Upper lobe of left lung (tissue), 6 donors: ENCODE data around the gene RMND5A. TPM values are rescaled to one million over a fixed set of nuclear protein-coding genes. Genes with fewer than 3 reads are reported as not detected.
"Not testable (repeated sequence)": the region's sequence is repeated elsewhere in the genome, so short reads cannot be mapped to it uniquely, and the experiment has no call there.

Experiments
- ATAC-seq, 2 donors: fragments of 200-7000 bp; cut with Tn5 transposase; one replicate each; pipeline ENCODE4 v1.9.1; 2022; ENCODE audit warnings: mild to moderate bottlenecking in 2 of 2, moderate library complexity in 2 of 2; ENCODE audit not compliant: low FRiP score in 2 of 2
- DNase-seq, 2 donors: peaks; one replicate each; pipeline ENCODE4 v3.0.0-alpha.2; 2019 to 2020
- H3K27ac ChIP-seq, 4 donors: fragments of 200-600 bp; sonication (generic); one replicate each; pipeline ENCODE4 v1.5.1; 2016 to 2019
- H3K27me3 ChIP-seq, 4 donors: fragments of 200-600 bp; sonication (generic); one replicate each; pipeline ENCODE4 v1.5.1; 2017 to 2019
- H3K36me3 ChIP-seq, 4 donors: fragments of 200-600 bp; sonication (generic); one replicate each; pipeline ENCODE4 v1.5.1; 2016 to 2019
- H3K4me1 ChIP-seq, 4 donors: fragments of 200-600 bp; sonication (generic); one replicate each; pipeline ENCODE4 v1.5.1; 2018 to 2019
- H3K4me3 ChIP-seq, 4 donors: fragments of 200-600 bp; sonication (generic); one replicate each; pipeline ENCODE4 v1.5.1; 2017 to 2019; ENCODE audit warnings: mild to moderate bottlenecking in 2 of 4, moderate library complexity in 1 of 4
- H3K9me3 ChIP-seq, 4 donors: fragments of 200-600 bp; sonication (generic); one replicate each; pipeline ENCODE4 v1.5.1; 2018 to 2019
- EP300 ChIP-seq, 4 donors: sonication (generic); formaldehyde crosslinking; IDR thresholded peaks; one replicate each; pipeline ENCODE4 v1.5.1; 2017; ENCODE audit warnings: antibody characterized with exemption in 4 of 4, control low read depth in 2 of 4
- POLR2A ChIP-seq, 4 donors: fragments of 450-650 bp; IDR thresholded peaks; one replicate each; pipeline ENCODE4 v1.5.1; 2016 to 2017; ENCODE audit warnings: antibody characterized with exemption in 4 of 4, mild to moderate bottlenecking in 2 of 4
- POLR2AphosphoS5 ChIP-seq, 2 donors: sonication (generic); formaldehyde crosslinking; IDR thresholded peaks; one replicate each; pipeline ENCODE4 v1.5.1; 2017; ENCODE audit warnings: antibody characterized with exemption in 2 of 2
- WGBS, 2 donors: methylation state at CpG; one replicate each; pipeline ENCODE4 v1.1.5; 2017 to 2018; 5-methylcytosine and 5-hydroxymethylcytosine counted together
- total RNA-seq, 6 donors: library from RNA; depleted of rRNA in 4 of 6; stranded (reverse); fragments of >200 nt in 4 of 6; gene quantifications; one replicate each; pipeline versions ENCODE4 v1.1.0 to v1.2.1, GENCODE V29; 2016 to 2021
- TF ChIP-seq, protein P1 (sequence below), 6 experiments: fragments of 450-650 bp in 4 of 6; fragments of 200-600 bp in 2 of 6; sonication (generic) in 2 of 6; IDR thresholded peaks; one replicate each; pipeline ENCODE4 v1.5.1; 2016 to 2019; ENCODE audit warnings: antibody characterized with exemption in 6 of 6
- donor health status: DM: no; HTN: no; CAD: no; lungs with moderate emphysema.
- donor health status: DM: no; HTN: yes; CAD: no; lungs with severe emphysema.

Gene RMND5A
- total RNA-seq, 6 donors from 2014 or later, result 19.9 to 55.3 (median 26.5) TPM

- 97 to 100% methylated on average over 2 of the region's 2 CpGs for WGBS, 2 donors
- Histone ChIP-seq H3K4me3 (no peak overlapping the region), H3K4me1 (peaks cover 0 to 4% (median 0%) of the 10 kb centered on the region in 4 donors), H3K27me3 (no peaks in the 10 kb centered on the region), H3K9me3 (no peaks in the 10 kb centered on the region), H3K36me3 (no peaks in the 10 kb centered on the region), H3K27ac (no peak overlapping the region)
- TF ChIP-seq POLR2AphosphoS5 (IDR thresholded peaks at IDR 0.05) (no peak), EP300 (IDR thresholded peaks at IDR 0.05) (no peak), POLR2A (IDR thresholded peaks at IDR 0.05) (no peak)
- TF ChIP-seq, protein P1, sequence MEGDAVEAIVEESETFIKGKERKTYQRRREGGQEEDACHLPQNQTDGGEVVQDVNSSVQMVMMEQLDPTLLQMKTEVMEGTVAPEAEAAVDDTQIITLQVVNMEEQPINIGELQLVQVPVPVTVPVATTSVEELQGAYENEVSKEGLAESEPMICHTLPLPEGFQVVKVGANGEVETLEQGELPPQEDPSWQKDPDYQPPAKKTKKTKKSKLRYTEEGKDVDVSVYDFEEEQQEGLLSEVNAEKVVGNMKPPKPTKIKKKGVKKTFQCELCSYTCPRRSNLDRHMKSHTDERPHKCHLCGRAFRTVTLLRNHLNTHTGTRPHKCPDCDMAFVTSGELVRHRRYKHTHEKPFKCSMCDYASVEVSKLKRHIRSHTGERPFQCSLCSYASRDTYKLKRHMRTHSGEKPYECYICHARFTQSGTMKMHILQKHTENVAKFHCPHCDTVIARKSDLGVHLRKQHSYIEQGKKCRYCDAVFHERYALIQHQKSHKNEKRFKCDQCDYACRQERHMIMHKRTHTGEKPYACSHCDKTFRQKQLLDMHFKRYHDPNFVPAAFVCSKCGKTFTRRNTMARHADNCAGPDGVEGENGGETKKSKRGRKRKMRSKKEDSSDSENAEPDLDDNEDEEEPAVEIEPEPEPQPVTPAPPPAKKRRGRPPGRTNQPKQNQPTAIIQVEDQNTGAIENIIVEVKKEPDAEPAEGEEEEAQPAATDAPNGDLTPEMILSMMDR (IDR thresholded peaks at IDR 0.05), result no peak
- no peak for DNase-seq
- no peak for ATAC-seq
Observed at GRCh38 chr2:86706935-86707334, 13.2 kb upstream of the RMND5A start.

DNA sequence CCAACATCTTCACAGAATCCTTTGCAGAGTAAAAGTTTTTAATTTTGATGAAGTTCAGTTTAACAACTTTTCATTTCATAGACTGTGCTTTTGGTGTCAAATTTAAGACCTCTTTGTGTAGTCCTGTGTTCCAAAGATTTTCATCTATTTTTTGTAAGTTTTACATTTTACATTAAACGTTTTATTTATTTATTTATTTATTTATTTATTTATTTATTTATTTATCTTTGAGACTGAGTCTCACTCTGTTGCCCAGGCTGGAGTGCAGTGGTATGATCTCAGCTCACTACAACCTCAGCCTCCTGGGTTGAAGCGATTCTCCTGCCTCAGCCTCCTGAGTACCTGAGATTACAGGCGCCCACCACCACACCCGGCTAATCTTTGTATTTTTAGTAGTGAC, 12.0 kb upstream of the RMND5A start:
- ATAC-seq, H3K27me3 ChIP-seq, H3K4me1 ChIP-seq, H3K36me3 ChIP-seq, H3K9me3 ChIP-seq, DNase-seq, H3K4me3 ChIP-seq, H3K27ac ChIP-seq: not testable (repeated sequence)
- 87 to 93% methylated on average over 4 of the region's 4 CpGs for WGBS, 2 donors

DNA sequence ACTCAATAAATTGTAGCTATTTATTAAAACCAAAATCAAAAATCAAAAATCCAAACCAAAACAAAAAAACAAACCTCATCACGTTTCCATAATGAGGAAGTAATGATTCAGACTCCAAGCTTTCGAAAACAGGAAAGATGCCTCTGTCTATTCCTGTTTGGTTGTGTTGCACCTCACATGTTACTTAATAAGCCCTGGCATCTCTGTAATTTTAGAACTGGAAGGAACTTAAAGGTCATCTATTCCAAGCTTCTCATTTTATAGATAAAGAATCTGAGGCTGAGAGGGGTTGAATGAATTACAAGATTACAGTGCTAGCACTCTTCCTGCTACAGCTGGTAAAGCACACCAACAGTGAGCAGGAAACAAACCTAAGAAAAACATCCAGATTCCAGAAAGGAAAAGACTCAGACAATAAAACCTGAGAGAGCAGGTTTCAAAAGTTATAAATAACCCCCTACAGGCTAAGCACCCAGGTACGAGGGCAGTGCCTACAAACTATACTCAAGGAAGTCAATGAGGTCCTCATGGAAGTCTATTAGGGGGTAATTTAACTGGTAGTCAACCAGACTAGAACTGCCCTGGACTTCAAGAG, 5.4 kb upstream of the RMND5A start:
- H3K4me3 ChIP-seq, H3K9me3 ChIP-seq: not testable (repeated sequence)
- H3K27ac ChIP-seq, result peak overlapping the region in 2 of 4 donors; percentile 40 to 49

GRCh38 chr2:86719263-86719636, 841 bp upstream of the RMND5A start:
- Histone ChIP-seq H3K4me3 (peak overlapping the region in 3 of 4 donors; percentile 70 to 75 (median 71)), H3K27ac (peak overlapping the region; percentile 90 to 94 (median 92))
- peak; percentile 65 to 71 for ATAC-seq
- H3K36me3 ChIP-seq, DNase-seq, H3K9me3 ChIP-seq, H3K4me1 ChIP-seq, H3K27me3 ChIP-seq: not testable (repeated sequence)
- no CpG with 5 or more reads among the region's 30 CpGs for WGBS, 2 donors

More for the DNA sequence above, 5.4 kb upstream of the RMND5A start:
- H3K36me3 ChIP-seq, DNase-seq, H3K27me3 ChIP-seq, H3K4me1 ChIP-seq: not testable (repeated sequence)
- peak in 1 of 2 donors; percentile 34 for ATAC-seq
- WGBS, 2 donors, result 50 to 67% methylated on average over 1 to 2 of the region's 3 CpGs

GRCh38 chr2:86720540-86721320, 639 bp downstream of the RMND5A start:
- not testable (repeated sequence) for H3K9me3 ChIP-seq, H3K4me1 ChIP-seq, H3K27me3 ChIP-seq, H3K36me3 ChIP-seq
- DNase-seq (peak; percentile 49 to 91), ATAC-seq (peak in 1 of 2 donors; percentile 13)
- Histone ChIP-seq H3K27ac (peak overlapping the region; percentile 90 to 94 (median 92)), H3K4me3 (peak overlapping the region; percentile 70 to 75 (median 72))
- no CpG with 5 or more reads among the region's 85 CpGs for WGBS, 2 donors

DNA sequence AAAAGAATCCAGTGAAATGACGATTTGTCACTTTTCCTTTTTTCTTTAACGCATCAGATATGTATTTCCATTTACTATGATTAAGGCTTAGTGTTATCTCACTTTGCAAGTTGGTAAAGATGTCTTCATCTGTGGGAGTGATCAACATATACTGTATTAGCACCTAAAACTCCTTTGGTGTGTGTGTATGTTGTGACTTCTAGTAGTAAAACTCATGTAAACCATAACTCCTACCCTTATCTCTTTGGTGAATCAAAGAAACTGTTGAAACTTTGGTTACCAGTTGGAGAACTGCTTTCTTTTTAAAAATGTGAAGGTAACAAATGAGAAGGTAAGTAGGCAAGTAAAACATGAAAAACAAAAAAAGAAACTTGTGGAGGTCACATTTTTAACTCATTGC, 5.6 kb downstream of the RMND5A start:
- not testable (repeated sequence) for H3K9me3 ChIP-seq, H3K36me3 ChIP-seq, ATAC-seq, H3K4me1 ChIP-seq, DNase-seq, H3K27me3 ChIP-seq, H3K27ac ChIP-seq, H3K4me3 ChIP-seq
- WGBS, 2 donors, result 94% methylated on average over 2 of the region's 2 CpGs; no CpG with 5 or more reads in 1 of the 2 donors

GRCh38 chr2:86732040-86732525, 12.0 kb downstream of the RMND5A start:
- not testable (repeated sequence) for H3K36me3 ChIP-seq, ATAC-seq, H3K9me3 ChIP-seq, H3K4me1 ChIP-seq, H3K4me3 ChIP-seq, H3K27ac ChIP-seq, H3K27me3 ChIP-seq, DNase-seq
- 89 to 90% methylated on average over 2 to 4 of the region's 6 CpGs for WGBS, 2 donors

DNA sequence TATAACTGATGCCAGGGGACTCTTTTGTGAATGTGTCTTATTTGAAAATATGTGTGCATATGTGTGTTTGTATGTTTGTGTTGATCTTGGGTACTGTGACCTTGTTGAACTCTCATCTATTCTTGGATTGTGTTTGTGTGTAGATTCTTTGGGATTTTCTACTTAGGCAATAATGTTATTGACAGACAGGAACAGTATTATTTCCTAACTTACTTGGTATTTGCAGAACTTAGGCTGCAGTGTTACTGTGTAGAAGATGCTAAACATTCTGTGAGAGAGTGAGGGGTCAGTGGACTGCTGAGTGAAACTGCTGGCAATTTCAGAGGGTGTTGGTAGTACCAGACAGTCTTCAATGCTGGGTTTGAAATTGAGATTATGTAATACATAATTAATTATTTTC, 12.7 kb downstream of the RMND5A start:
- not testable (repeated sequence) for H3K9me3 ChIP-seq, DNase-seq, H3K27me3 ChIP-seq, H3K27ac ChIP-seq, H3K36me3 ChIP-seq, H3K4me1 ChIP-seq, H3K4me3 ChIP-seq, ATAC-seq

DNA sequence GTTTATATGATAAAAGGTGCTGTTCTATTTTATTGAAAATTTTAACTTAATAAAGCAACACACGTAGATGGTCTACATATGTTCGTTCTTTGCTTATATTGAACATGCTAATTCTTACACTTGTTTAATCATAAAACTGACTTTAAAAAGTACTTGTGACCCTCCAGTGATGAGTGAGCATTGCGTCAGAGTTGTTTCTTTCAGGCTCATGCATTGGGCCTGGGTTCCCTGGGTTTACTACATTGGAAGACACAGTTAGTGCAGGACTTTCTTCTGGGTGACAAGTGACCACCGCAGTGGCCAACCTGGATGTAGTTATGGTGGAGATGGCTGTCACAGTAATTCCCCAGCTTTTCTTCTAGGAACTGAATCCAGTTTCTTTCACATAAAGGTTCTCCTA, 13.4 kb downstream of the RMND5A start:
- DNase-seq, ATAC-seq, H3K4me1 ChIP-seq: not testable (repeated sequence)

DNA sequence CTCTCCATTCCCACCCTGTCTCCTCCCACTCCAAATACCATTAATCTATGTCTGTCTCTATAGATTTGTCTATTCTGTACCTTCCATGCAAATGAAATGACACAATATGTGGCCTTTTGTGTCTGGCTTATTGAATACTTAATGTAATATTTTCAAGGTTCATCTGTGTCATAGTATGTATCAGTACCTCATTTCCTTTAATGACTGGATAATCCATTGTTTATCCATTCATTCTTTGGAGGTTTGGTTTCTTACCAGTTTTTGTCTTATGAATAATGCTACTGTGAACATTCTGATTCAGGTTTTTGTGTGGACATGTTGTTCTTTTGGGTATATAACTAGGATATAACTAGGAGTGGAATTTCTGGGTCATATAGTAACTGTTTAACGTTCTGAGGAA, 14.8 kb downstream of the RMND5A start:
- not testable (repeated sequence) for DNase-seq, H3K36me3 ChIP-seq, ATAC-seq, H3K4me3 ChIP-seq, H3K27me3 ChIP-seq, H3K27ac ChIP-seq, H3K4me1 ChIP-seq, H3K9me3 ChIP-seq
- no CpG with 5 or more reads among the region's 1 CpG for WGBS, 2 donors

More for the DNA sequence above, 13.4 kb downstream of the RMND5A start:
- not testable (repeated sequence) for H3K4me3 ChIP-seq, H3K27ac ChIP-seq, H3K36me3 ChIP-seq, H3K9me3 ChIP-seq, H3K27me3 ChIP-seq
- WGBS, 2 donors, result 77 to 83% methylated on average over 1 to 2 of the region's 4 CpGs

- not testable (repeated sequence) for H3K27me3 ChIP-seq, H3K27ac ChIP-seq, DNase-seq, H3K36me3 ChIP-seq, H3K4me1 ChIP-seq, H3K4me3 ChIP-seq, H3K9me3 ChIP-seq, ATAC-seq
Observed at GRCh38 chr2:86739485-86739884, 19.4 kb downstream of the RMND5A start.

DNA sequence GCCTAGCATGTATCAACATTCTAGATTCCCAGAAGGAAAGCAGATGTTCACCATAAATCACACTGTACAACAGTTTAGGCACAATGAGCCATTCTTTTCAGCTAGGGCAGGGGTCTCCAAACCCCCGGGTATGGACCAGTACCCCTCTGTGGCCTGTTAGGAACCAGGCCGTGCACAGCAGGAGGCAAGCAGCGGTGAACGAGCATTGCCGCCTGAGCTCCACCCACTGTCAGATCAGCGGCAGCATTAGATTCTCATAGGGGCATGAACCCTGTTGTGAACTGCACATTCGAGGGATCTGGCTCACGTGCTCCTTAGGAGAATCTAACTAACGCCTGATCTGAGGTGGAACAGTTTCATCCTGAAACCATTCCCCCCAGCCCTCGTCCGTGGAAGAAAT, 19.8 kb downstream of the RMND5A start:
- H3K9me3 ChIP-seq, H3K36me3 ChIP-seq, H3K27ac ChIP-seq, ATAC-seq, DNase-seq, H3K27me3 ChIP-seq, H3K4me1 ChIP-seq, H3K4me3 ChIP-seq: not testable (repeated sequence)
- WGBS, 2 donors, result no CpG with 5 or more reads among the region's 11 CpGs
